Inferior parietal cortex (tissue), 1 donor: Measurements from ENCODE around the gene XPNPEP2.

Source experiments
- DNase-seq: peaks from one replicate; pipeline ENCODE4 v3.0.0-alpha.2; 2016; ENCODE audit errors: extremely low spot score

Gene XPNPEP2

GRCh38 chrX:129750971-129751370 is 12.2 kb downstream of the XPNPEP2 start:
- no peak for DNase-seq

GRCh38 chrX:129754056-129755024 is 15.6 kb downstream of the XPNPEP2 start:
- no peak for DNase-seq

- no peak for DNase-seq
Observed at GRCh38 chrX:129755779-129756650, 17.2 kb downstream of the XPNPEP2 start.

DNA sequence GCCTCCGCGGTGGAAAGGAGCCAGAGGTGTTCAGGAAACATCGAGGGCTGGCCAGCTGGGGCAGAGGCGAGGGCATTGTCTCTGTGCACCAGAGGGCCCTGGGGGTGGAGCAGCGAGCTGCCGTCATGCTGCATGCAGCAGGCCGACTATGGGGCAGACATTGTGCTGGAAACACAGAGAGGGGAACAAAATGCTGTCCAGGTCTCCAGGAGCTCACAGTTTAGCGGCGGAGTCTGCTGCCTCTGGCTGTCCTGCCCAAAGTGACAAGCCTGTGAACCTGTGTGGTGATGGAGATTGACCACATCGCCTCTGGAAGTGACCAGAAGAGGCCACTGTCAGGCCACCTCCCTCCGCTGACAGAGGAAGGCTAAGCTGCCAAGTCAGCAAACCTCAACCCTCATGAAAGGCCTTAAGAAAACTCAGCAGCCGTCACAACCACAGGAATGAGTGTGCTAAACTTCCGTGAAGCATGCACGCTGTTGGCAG is 20.8 kb downstream of the XPNPEP2 start:
- DNase-seq: peak; percentile 30

GRCh38 chrX:129760155-129760554 is 21.4 kb downstream of the XPNPEP2 start:
- DNase-seq: no peak

DNA sequence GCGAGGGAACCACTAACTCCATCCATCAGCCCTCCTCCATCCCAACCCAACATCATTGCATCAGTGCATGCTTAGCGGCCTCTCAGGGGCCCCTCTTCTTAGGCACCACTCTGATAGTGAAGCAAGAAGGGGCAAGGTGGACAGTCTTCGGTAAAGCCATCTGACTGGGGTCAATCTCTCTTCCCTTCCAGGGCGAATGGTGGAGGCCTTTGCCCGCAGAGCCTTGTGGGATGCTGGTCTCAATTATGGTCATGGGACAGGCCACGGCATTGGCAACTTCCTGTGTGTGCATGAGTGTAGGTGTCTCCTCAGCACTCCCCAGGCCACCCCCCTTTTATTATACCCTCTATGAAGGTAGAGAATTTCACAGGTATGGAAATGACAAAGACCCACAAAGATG is 22.2 kb downstream of the XPNPEP2 start:
- no peak for DNase-seq

DNA sequence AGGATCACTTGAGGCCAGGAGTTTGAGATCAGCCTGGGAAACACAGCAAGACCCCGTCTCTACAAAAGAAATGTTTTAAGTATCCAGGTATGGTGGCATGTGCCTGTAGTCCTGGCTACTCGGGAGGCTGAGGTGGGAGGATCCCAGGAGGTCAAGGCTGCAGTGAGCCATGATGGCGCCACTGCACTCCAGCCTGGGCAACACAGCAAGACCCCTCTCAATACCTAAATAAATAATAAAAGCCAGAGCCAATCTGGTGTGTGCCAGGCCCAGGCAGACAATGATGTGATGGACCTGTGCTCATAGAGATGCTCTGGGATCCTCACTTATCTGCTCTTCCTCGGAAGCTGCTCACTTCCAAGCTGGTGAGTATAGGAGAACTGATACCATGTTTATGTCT is 22.8 kb downstream of the XPNPEP2 start:
- no peak for DNase-seq

DNA sequence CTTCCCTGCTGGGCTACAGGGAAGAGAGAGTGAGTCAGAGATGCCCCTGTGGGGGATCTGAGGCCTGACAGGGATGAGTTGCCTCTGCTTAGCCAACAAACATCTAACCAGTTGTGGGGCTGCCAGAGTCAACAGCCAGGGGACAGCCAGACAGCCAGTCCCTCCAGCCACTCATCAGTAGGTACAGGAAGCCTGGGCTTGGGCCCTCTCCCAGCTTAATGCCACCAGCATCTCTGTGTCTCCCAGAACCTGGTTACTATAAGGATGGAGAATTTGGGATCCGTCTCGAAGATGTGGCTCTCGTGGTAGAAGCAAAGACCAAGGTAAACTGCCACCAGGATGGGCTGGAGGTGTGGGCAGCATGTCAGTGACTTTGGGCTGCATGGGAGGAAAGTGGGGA is 23.7 kb downstream of the XPNPEP2 start:
- DNase-seq: no peak

DNA sequence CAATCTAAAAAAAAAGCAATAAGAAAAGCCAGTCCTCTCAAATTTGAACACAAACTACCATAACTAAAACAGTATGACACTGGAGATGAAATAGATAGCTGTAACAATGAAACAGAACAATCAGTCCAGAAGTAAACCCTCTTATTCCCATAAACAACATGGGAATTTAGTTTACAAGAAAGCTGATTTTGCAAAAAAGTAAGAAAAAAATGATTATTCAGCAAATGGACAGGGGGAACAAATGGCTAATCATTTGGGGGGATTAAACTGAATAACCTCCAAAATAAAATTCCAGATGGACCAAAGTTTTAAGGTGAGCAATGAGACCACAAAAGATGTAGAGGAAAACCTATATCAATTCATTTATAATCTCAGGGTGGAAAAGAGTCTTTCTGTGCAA is 24.9 kb downstream of the XPNPEP2 start:
- no peak for DNase-seq

DNA sequence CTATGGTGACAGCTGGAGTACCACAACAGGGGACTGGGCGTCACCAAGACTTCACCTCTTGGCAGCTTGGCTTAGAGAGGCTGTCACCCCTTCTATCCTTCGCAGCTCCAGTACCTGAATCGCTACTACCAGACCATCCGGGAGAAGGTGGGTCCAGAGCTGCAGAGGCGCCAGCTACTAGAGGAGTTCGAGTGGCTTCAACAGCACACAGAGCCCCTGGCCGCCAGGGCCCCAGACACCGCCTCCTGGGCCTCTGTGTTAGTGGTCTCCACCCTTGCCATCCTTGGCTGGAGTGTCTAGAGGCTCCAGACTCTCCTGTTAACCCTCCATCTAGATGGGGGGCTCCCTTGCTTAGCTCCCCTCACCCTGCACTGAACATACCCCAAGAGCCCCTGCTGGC is 29.4 kb downstream of the XPNPEP2 start:
- DNase-seq: no peak

DNA sequence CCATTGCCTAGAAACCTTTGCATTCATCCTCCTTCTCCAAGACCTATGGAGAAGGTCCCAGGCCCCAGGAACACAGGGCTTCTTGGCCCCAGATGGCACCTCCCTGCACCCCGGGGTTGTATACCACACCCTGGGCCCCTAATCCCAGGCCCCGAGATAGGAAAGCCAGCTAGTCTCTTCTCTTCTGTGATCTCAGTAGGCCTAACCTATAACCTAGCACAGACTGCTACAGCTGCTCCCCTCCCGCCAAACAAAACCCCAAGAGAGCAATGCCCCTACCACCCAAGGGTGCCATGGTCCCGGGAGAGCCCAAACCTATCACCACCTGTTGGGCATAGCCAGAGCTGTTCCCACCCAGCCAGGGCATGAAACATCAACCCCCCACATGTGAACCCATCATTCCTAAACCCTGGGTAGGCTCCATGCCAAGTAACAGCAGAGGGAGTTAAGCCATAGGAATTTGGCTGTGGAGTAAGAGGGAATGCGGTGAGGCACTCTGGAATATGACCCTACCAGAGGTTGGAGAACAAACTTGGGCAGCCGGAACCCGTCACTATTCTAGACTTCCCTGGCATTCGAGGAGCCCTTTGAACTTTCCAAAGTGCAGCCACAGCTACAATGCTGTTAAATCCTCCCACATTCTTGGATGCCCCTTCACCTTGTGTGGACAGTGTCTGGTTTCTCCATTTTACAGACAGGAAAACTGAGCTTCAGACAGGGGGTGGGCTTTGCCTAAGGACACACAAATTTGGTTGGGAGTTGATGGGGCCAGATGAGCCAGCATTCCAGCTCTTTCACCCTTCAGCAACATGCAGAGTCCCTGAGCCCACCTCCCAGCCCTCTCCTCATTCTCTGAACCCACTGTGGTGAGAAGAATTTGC is 30.0 kb downstream of the XPNPEP2 start:
- DNase-seq: no peak

DNA sequence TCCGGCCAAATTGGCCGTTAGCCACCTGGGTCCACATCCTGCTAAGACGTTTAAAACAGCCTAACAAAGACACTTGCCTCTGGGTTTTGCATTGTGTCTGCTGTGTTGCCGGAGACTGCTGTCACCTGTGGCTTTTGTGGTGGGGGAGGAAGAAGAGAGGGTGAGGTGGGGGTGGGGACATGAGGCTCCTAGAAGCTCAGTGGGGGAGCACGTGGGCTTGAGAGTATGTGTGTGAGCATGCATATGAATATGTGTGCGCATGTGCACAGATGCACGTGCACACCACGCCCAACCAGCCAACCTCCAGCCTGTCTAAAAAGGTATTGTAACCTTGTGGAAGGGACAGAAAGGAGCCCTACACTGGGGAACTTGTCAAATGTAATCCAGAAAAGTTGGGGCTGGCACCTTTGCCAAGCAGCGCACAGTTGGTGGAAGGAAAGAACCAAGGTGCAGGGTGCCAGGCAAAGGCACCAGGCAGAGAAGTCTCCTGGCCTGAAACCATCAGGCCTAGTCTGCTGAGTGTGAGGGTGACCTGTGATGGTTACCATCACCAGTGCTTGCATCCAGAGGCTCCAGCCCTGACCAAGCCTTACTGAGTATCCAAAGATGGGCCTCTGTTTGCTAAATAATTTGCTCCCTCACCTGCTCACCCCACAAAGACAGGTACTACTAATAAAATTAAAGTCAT is 30.8 kb downstream of the XPNPEP2 start:
- no peak for DNase-seq

DNA sequence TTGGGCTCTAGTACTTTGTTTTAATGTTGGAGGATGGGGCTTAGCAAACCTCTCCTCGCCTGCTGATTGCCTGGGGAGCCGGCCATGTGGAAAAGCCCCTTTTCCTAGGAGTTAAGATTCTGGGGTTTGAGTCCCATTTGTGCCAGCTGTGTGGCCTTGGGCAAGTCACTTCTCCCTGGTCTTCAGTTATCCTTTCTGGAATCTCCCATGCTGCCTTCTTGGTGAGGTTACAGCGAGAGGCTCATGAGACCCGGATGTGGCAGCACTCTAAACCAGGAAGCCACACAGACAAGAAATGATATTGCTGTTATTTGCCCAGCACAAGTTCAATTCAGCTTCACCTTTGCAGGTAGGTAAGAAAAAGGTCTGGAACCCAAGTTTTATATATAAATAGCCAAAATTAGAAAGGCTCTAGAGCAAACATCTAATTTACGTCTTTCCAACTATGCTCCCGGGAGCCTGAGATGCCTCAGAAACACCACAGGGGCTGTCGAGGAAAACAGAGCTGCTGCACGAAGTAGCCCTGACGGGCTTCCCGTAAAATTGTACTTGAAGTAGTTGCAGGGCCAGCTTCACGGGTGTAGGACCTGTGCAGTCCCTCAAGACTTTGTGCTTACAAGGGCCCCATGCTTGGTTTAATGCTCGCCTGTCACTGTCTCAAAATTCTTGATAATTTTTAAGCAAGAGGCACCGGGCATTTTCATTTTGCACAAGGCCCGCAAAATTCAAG is 32.7 kb downstream of the XPNPEP2 start:
- no peak for DNase-seq

DNA sequence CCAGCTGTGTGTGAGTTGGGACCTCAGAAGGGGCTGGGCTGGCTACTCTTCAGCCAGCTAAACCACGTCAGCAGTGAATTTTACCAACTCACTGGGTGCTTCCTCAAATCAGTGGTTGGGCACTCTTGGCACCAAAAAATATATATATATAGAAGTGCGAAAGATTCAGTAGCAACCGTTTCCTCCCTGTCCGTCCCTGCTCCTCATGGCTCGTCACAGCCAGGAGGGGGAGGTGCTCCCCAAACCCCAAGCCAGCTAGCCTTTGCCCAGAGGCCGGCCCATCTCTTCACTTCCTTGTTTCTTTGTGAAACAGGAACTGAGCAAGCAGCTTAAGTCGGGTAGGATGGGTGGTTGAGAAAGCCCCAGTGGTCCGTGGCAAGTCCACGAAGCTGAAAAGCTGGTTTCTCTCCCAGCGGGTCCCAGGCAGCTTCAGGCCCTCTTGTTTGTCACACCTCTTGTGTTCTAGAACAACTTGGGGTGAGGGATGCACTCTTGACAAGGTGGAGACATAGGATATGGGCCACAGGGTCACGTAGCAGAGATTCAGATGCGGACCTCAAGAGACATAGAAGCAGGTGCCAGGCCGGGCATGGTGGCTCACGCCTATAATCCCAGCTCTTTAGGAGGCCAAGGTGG is 34.1 kb downstream of the XPNPEP2 start:
- DNase-seq: no peak

DNA sequence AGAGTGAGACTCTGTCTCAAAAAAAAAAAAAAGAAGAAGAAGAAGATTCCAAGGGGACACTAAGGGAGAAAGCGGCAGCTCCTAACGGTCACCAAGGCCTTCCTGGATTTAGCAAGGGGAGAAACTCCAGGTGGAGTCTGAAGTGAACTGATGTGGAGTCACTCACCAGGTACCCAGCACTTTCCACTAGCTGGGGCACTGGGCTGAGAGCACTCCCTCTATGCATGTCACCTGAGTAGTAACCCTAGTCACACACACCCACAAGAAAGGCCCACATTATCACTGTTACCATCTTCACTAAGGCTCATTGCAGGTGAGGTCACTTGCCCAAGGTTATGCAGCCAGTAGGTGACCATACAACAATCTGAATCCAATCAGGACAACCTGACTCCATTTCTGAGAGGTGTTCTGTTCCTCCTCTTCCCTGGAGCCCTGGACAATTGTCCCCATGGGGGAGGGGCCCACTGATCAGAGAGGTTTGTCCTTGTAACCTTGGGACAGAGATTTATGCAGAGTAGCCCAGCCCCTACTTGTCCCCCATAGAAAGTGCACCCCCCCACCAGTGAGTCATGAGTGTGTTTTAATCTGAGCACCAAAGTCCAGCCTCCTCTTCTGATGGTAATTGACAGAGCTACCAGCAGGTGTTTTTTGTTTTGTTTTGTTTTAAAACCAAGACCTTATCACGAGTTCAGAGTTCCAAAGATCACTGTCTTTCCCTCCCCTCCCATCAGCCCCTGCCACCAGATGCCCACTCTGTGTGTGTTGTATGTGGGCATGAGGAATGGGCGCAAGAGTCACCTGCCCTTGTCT is 35.1 kb downstream of the XPNPEP2 start:
- DNase-seq: no peak

DNA sequence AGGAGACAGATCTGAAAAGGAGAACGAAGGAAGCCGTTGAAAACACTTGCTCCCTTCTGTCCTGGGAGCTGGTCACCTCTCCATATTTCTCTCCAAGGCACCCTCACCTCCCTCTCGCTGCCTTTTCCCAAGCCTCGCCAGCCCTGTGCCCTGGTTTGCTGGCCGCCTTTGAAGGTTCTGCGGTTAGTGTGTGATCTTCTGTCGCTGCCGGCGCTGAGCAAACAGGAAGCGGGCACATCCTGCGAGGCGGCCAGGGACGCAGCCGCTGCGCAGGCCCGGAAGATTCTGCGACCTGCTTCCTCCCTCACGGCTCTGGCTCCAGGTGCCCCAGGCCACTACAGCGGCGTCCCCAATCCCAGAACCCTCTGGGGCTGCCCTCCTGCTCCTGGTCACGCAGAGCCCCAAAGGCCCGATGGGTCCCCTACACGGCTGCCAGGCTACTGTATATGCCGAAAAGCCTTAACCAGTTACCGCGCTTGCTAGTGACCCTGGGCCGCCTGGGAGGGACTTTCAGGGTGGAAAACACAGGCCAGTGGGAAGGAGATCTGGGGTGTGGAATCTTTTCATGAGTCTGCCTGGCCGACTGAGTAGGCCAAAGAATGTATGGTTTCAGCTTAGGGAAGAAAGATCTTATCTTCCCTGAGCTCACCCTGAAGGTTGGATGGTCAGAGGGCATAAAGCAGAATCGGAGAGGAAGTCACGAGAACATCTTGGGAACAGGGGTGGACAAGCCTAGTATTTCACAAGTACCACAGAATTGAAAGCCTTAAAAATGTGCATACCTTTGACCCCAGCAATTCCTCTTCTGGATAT is 38.6 kb downstream of the XPNPEP2 start:
- no peak for DNase-seq

- DNase-seq: no peak
Observed at GRCh38 chrX:129779086-129779672, 40.4 kb downstream of the XPNPEP2 start.

DNA sequence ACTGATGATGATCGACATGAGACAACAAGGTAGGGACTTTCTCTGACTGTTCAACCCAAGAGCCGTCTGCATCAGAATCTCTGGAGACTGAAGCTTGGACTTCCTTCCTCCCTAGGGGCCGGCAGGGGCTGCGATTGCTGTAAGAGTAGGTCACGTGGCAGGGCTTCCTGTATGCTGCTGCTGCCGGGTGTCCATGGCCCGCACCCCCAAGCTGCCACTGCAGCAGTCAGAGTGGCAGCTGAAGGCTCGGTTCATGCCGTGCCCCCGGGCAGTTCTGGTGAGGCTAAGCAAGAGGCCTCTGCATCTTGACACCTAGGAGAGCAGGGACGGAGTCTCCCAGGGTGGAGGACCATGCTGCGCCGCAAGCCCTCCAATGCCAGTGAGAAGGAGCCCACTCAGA is 41.0 kb downstream of the XPNPEP2 start, which contains the start of gene SASH3:
TSS of gene SASH3 (plus strand) at position 203 of the 400 bp plus-strand sequence. CDS start at position 352, 149 bp downstream.
- no peak for DNase-seq
